Tibial nerve (tissue), 3 donors: ENCODE data around the gene HSFX4.
"Not testable (repeated sequence)": the region's sequence is repeated elsewhere in the genome, so short reads cannot be mapped to it uniquely, and the experiment has no call there.

Experiments
- CTCF ChIP-seq, 5 experiments: fragments of 200-600 bp in 3 of 5; fragments of 450-650 bp in 2 of 5; sonication (generic) in 3 of 5; IDR thresholded peaks; one replicate each; pipeline ENCODE4 v1.5.1; 2016 to 2019; ENCODE audit warnings: antibody characterized with exemption in 5 of 5, mild to moderate bottlenecking in 3 of 5, moderate library complexity in 2 of 5
- POLR2A ChIP-seq, 2 donors: fragments of 450-650 bp; IDR thresholded peaks; one replicate each; pipeline ENCODE4 v1.6.1; 2017; ENCODE audit warnings: antibody characterized with exemption in 2 of 2, mild to moderate bottlenecking in 2 of 2, moderate library complexity in 2 of 2

GRCh38 chrX:149932150-149932549 lies 2.8 kb downstream of the HSFX4 start:
- TF ChIP-seq CTCF, POLR2A (IDR thresholded peaks at IDR 0.05): not testable (repeated sequence)
